Measurements from ENCODE around the gene SEC22A. TPM values are rescaled to one million over a fixed set of nuclear protein-coding genes. Genes with fewer than 3 reads are reported as not detected.
"Not testable (repeated sequence)": the region's sequence is repeated elsewhere in the genome, so short reads cannot be mapped to it uniquely, and the experiment has no call there.

SEC22A gene
- total RNA-seq, 1 donor: 18.6 TPM

DNA sequence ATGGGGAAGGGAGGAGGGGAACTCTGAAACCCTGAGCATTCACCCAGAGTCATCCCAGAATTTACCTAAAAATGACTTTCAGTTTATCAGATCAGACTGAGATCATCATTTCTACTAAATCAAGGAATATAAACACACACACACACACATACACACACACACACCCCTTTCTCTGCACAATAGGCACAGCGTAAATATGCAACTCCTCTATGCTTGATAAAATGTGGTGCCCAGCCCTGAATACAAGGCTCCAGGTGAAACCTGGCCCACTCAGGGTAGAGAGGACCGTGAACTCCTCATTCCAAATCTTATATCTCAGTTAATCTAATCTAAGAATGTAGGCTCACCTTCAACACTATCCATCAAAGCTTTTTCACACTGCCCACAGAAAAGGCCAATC lies 31.8 kb upstream of the SEC22A start:
- no peak for DNase-seq (ENCODE audit: low read depth in 2 of 3, low spot score in 2 of 3)

GRCh38 chr3:123180791-123181190 lies 21.0 kb upstream of the SEC22A start:
- DNase-seq (ENCODE audit: low read depth in 2 of 3, low spot score in 2 of 3): no peak

GRCh38 chr3:123186695-123187094 lies 15.0 kb upstream of the SEC22A start:
- DNase-seq (ENCODE audit: low read depth in 2 of 3, low spot score in 2 of 3): no peak

DNA sequence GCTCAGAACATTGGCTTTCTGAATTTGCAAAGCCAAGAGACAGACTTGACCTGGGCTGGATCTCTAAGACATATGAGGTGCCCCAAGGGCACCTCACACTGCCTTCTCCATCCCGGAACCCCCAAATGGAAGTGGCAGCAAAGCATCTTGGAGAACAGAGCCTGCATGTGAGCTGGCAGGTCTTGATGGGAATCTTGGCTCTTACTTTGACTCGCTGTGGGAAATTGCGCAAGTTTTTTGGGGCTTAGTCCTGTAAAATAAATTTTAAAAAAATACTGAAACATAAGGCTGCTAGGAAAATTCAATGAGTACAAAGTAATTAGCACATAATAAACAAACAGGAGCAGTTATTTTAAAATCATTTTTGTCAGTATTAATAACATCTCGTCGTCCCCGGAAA lies 13.7 kb upstream of the SEC22A start:
- no peak for DNase-seq (ENCODE audit: low read depth in 2 of 3, low spot score in 2 of 3)

DNA sequence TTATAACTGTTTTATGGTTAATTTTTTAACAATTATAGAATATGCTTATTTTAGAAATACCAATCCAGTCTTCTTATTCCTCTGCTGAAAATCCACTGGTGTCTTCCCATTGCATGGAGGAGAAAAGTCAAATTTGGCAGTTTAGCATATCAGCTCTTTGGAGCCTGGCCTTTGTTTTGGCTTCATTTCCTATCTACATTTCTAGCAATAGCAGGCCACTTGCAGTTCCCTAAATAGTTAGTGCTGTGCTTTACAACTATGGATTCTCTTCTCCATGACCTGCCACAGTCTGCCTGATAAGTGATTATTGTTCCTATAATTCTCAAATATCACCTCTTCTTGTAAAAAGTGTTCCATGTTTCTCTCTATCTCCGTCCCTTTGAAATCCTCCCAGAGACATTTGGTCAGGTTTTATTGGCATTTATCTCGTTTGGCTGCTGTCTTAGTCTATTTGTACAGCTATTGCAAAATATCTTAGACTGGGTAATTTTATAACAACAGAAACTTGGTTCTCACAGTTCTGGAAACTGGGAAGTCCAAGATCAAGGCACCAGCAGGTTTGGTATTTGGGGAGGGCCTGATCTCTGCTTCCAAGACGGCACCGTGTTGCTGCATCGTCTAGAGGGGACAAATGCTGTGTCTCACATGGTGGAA lies 8.2 kb upstream of the SEC22A start:
- DNase-seq (ENCODE audit: low read depth in 2 of 3, low spot score in 2 of 3): no peak

- peak in 1 of 3 donors; percentile 3 for DNase-seq (ENCODE audit: low read depth in 2 of 3, low spot score in 2 of 3)
Observed at GRCh38 chr3:123194552-123194951, 7.2 kb upstream of the SEC22A start.

- peak in 1 of 3 donors; percentile 26 for DNase-seq (ENCODE audit: low read depth in 2 of 3, low spot score in 2 of 3)
Observed at GRCh38 chr3:123198372-123198771, 3.4 kb upstream of the SEC22A start.

- DNase-seq (ENCODE audit: low read depth in 2 of 3, low spot score in 2 of 3): no peak
Observed at GRCh38 chr3:123201223-123201556, 553 bp upstream of the SEC22A start.

DNA sequence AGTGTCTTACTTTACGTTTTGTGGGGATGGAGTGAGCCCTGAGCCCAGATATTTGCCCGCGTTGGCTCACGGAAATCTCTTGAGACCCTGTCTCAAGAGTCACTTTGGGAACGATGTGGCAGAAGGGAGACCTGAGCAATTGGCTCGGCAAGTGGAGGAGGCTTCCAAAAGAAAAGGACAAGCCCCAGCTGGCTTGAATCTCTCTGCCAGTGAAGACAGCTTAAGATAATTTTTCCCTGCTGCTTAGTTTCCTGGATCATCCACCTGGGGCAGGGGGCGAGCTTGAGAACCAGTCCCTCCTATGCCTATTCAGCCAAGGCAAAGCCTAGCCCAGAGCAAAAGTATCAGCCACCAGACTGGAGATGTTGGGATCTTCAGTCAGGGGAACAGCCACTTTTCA lies 708 bp downstream of the SEC22A start:
- DNase-seq (ENCODE audit: low read depth in 2 of 3, low spot score in 2 of 3): peak in 2 of 3 donors; percentile 12 to 14

- no peak for DNase-seq (ENCODE audit: low read depth in 2 of 3, low spot score in 2 of 3)
Observed at GRCh38 chr3:123218990-123219389, 17.2 kb downstream of the SEC22A start.

DNA sequence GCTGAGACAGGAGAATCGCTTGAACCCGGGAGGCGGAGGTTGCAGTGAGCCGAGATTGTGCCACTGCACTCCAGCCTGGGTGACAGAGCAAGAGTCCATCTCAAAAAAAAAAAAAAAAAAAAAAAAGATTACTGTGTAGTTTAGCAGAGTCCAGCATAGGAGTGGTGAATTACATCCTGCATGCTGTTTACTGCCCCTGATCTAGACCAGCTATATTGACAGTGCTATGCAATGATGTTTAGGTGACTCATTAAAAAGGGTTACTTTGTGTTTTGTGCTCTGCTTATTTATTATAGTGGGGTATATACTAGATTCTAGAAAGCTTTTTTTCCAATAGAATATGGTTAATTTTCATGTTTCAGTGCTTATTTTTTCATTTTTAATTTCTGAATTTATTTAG lies 19.6 kb downstream of the SEC22A start:
- not testable (repeated sequence) for DNase-seq (ENCODE audit: low read depth in 2 of 3, low spot score in 2 of 3)

DNA sequence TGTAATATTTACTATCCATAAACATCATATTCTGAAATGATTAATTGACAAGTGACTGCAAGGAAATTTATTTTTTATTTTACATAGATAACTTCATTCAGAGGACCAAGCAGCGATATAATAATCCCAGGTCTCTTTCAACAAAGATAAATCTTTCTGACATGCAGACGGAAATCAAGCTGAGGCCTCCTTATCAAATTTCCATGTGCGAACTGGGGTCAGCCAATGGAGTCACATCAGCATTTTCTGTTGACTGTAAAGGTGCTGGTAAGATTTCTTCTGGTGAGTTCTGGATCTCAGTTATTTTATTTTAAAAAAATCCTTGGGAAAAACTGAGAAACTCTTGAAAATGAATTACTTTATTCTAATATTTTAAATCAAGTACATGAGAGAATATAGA lies 23.3 kb downstream of the SEC22A start:
- no peak for DNase-seq (ENCODE audit: low read depth in 2 of 3, low spot score in 2 of 3)

DNA sequence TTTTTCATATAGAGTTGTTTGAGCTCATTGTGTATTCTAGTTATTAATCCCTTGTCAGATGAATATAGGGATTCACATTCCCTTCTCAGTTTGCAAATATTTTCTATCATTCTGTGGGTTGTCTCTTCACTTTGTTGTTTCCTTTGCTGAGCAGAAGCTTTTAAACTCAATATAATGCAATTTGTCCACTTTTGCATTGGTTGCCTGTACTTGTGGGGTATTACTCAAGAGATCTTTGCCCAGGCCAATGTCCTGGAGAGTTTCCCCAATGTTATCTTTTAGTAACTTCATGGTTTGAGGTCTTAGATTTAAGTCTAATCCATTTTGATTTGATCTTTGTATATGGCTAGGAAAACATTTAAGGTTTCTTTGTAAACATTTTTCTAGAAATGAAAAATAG lies 24.8 kb downstream of the SEC22A start:
- DNase-seq (ENCODE audit: low read depth in 2 of 3, low spot score in 2 of 3): no peak

DNA sequence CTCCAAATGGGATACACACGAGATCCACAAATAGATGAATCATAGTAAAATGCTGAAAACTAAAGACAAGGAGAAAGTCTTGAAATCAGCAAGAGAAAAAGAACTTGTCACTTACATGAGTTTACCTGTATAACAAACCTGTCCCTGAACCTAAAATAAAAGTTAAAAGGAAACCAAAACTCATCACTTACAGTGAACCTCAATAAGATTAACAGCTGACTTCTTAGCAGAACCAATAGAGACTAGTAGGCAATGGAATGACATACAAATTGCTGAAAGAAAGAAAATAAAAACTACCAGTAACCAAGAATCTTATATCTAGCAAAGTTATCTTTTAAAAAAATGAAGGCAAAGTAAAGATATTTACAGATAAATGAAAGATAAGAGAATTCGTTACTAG lies 27.4 kb downstream of the SEC22A start:
- DNase-seq (ENCODE audit: low read depth in 2 of 3, low spot score in 2 of 3): peak in 2 of 3 donors; percentile 2 to 27

GRCh38 chr3:123236902-123237301 lies 35.2 kb downstream of the SEC22A start:
- no peak for DNase-seq (ENCODE audit: low read depth in 2 of 3, low spot score in 2 of 3)

DNA sequence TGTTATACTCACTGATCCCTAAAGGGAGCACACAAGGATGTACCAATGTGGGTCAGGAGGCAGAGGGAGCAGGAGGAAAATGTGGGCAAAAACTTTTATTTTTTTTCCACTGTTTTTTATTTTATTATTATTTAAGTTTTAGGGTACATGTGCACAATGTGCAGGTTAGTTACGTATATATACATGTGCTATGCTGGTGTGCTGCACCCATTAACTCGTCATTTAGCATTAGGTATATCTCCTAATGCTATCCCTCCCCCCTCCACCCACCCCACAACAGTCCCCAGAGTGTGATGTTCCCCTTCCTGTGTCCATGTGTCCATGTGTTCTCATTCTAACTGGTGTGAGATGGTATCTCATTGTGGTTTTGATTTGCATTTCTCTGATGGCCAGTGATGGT lies 37.4 kb downstream of the SEC22A start:
- DNase-seq (ENCODE audit: low read depth in 2 of 3, low spot score in 2 of 3): not testable (repeated sequence)

GRCh38 chr3:123239756-123240155 lies 38.0 kb downstream of the SEC22A start:
- no peak for DNase-seq (ENCODE audit: low read depth in 2 of 3, low spot score in 2 of 3)

GRCh38 chr3:123244128-123244527 lies 42.4 kb downstream of the SEC22A start:
- DNase-seq (ENCODE audit: low read depth in 2 of 3, low spot score in 2 of 3): no peak

DNA sequence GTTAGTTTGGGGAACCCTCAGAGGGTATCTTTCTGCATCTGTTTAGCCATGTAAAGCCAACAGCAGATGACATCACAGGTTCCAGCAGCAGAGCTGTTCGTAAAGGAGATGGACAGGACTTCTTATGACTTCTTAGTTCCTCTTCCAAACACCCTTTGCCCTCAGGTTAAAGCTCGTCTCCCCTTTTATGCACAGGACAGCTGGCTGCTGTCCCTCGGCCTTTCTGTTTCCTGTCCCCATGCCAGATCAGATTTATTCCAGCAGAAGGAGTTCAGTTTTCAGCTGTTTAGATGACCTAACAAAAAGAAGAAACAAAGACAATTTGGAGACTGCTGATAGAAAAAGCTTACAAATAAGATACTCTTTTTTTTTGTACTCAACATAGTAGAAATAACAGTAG lies 45.1 kb downstream of the SEC22A start:
- DNase-seq (ENCODE audit: low read depth in 2 of 3, low spot score in 2 of 3): no peak

GRCh38 chr3:123256256-123256655 lies 54.5 kb downstream of the SEC22A start:
- DNase-seq (ENCODE audit: low read depth in 2 of 3, low spot score in 2 of 3): no peak

- DNase-seq (ENCODE audit: low read depth in 2 of 3, low spot score in 2 of 3): no peak
Observed at GRCh38 chr3:123258359-123258758, 56.6 kb downstream of the SEC22A start.

GRCh38 chr3:123258811-123259420 lies 57.2 kb downstream of the SEC22A start:
- peak in 2 of 3 donors; percentile 59 to 76 for DNase-seq (ENCODE audit: low read depth in 2 of 3, low spot score in 2 of 3)

GRCh38 chr3:123261666-123262065 lies 59.9 kb downstream of the SEC22A start:
- DNase-seq (ENCODE audit: low read depth in 2 of 3, low spot score in 2 of 3): no peak
